ENCODE data around the gene USP54. TPM values are rescaled to one million over a fixed set of nuclear protein-coding genes. Genes with fewer than 3 reads are reported as not detected.

USP54 gene
- total and polyA plus RNA-seq, 9 of the 15 experiments (the other 6 are each of a cell fraction or from before 2014, with no cell fraction given), result 3.8 to 40.1 (median 16.9) TPM

DNA sequence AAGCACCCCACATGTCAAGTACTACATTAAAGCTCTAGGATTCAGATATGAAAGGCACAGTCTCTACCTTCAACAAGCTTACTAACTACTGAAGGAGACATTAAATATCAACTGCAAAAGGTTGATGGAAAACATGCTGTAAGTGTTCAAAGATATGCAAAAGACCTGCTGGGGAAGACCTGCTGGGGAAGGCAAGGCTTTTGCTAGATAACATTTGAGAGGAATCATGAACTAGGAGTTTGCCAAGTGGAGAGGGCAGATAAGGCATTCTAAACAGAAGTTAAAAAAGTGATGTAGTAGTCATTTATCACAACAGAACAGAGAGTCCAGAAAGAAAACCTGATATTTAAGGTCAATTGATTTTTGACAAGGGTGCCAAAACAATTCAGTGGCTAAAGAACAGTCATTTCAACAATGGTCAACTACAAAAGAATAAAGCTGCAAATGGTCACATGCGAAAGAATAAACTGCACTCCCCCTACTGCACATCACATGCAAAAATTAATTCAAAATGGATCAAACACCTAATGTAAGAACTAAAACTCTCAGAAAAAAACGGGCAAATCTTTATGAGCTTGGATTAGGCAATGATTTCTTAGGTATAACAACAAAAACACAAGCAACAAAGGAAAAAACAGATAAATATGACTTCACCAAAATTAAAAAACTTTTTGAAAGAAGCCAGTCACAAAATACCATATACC, 134.8 kb downstream of the USP54 start (continued):
- TF ChIP-seq, protein P1, sequence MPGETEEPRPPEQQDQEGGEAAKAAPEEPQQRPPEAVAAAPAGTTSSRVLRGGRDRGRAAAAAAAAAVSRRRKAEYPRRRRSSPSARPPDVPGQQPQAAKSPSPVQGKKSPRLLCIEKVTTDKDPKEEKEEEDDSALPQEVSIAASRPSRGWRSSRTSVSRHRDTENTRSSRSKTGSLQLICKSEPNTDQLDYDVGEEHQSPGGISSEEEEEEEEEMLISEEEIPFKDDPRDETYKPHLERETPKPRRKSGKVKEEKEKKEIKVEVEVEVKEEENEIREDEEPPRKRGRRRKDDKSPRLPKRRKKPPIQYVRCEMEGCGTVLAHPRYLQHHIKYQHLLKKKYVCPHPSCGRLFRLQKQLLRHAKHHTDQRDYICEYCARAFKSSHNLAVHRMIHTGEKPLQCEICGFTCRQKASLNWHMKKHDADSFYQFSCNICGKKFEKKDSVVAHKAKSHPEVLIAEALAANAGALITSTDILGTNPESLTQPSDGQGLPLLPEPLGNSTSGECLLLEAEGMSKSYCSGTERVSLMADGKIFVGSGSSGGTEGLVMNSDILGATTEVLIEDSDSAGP (CRISPR knock-in tag; IDR thresholded peaks at IDR 0.05), result no peak
- TF ChIP-seq, protein P2, sequence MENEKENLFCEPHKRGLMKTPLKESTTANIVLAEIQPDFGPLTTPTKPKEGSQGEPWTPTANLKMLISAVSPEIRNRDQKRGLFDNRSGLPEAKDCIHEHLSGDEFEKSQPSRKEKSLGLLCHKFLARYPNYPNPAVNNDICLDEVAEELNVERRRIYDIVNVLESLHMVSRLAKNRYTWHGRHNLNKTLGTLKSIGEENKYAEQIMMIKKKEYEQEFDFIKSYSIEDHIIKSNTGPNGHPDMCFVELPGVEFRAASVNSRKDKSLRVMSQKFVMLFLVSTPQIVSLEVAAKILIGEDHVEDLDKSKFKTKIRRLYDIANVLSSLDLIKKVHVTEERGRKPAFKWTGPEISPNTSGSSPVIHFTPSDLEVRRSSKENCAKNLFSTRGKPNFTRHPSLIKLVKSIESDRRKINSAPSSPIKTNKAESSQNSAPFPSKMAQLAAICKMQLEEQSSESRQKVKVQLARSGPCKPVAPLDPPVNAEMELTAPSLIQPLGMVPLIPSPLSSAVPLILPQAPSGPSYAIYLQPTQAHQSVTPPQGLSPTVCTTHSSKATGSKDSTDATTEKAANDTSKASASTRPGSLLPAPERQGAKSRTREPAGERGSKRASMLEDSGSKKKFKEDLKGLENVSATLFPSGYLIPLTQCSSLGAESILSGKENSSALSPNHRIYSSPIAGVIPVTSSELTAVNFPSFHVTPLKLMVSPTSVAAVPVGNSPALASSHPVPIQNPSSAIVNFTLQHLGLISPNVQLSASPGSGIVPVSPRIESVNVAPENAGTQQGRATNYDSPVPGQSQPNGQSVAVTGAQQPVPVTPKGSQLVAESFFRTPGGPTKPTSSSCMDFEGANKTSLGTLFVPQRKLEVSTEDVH (IDR thresholded peaks at IDR 0.05; ENCODE audit: low read depth, partially characterized antibody), result no peak
- TF ChIP-seq ZNF217 (CRISPR knock-in tag; IDR thresholded peaks at IDR 0.05) (no peak), ZNF311 (CRISPR knock-in tag; IDR thresholded peaks at IDR 0.05) (peak; percentile 83; the same call in 1 of the 2 replicates), GTF2F1 (IDR thresholded peaks at IDR 0.05; ENCODE audit: low read depth, low read length) (peak; percentile 35; the same call in 1 of the 2 replicates), SRSF7 (optimal IDR thresholded peaks at IDR 0.05; ENCODE audit: low read depth, low read length) (no peak), ZNF324 (CRISPR knock-in tag; IDR thresholded peaks at IDR 0.05) (0 out of 2 replicates have a peak, but pooled peaks have one; percentile 1), PCBP1 (IDR thresholded peaks at IDR 0.05; ENCODE audit: low read depth, low read length, poor library complexity, severe bottlenecking) (no peak), KHSRP (IDR thresholded peaks at IDR 0.05) (peak; percentile 91), TRIM24 (IDR thresholded peaks at IDR 0.05) (peak; percentile 100), MIER1 (IDR thresholded peaks at IDR 0.05; ENCODE audit: low read depth) (no peak), ILF3 (IDR thresholded peaks at IDR 0.05; ENCODE audit: borderline replicate concordance) (peak; percentile 94; the same call in 1 of the 2 replicates), ZNF75A (CRISPR knock-in tag; IDR thresholded peaks at IDR 0.05) (no peak), SAFB2 (IDR thresholded peaks at IDR 0.05; ENCODE audit: borderline replicate concordance, low read depth, low read length, severe bottlenecking) (no peak), MTF1 (CRISPR knock-in tag; IDR thresholded peaks at IDR 0.05; ENCODE audit: borderline replicate concordance) (no peak), KLF16 (IDR thresholded peaks at IDR 0.05) (peak; percentile 99), KAT2B (IDR thresholded peaks at IDR 0.05; ENCODE audit: low read depth, low read length) (no peak), HDAC6 (IDR thresholded peaks at IDR 0.05; ENCODE audit: low read depth, low read length) (no peak), ZNF41 (CRISPR knock-in tag; conservative IDR thresholded peaks at IDR 0.05) (no peak; the same call in 1 of the 2 replicates)
- TF ChIP-seq, protein P3, sequence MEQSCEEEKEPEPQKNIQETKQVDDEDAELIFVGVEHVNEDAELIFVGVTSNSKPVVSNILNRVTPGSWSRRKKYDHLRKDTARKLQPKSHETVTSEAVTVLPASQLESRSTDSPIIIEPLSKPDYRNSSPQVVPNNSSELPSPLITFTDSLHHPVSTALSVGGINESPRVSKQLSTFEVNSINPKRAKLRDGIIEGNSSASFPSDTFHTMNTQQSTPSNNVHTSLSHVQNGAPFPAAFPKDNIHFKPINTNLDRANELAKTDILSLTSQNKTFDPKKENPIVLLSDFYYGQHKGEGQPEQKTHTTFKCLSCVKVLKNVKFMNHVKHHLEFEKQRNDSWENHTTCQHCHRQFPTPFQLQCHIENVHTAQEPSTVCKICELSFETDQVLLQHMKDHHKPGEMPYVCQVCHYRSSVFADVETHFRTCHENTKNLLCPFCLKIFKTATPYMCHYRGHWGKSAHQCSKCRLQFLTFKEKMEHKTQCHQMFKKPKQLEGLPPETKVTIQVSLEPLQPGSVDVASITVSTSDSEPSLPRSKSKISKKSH (CRISPR knock-in tag; IDR thresholded peaks at IDR 0.05), result no peak
- TF ChIP-seq, protein P4, sequence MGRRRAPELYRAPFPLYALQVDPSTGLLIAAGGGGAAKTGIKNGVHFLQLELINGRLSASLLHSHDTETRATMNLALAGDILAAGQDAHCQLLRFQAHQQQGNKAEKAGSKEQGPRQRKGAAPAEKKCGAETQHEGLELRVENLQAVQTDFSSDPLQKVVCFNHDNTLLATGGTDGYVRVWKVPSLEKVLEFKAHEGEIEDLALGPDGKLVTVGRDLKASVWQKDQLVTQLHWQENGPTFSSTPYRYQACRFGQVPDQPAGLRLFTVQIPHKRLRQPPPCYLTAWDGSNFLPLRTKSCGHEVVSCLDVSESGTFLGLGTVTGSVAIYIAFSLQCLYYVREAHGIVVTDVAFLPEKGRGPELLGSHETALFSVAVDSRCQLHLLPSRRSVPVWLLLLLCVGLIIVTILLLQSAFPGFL (CRISPR knock-in tag; IDR thresholded peaks at IDR 0.05), result no peak
- TF ChIP-seq, protein P5, sequence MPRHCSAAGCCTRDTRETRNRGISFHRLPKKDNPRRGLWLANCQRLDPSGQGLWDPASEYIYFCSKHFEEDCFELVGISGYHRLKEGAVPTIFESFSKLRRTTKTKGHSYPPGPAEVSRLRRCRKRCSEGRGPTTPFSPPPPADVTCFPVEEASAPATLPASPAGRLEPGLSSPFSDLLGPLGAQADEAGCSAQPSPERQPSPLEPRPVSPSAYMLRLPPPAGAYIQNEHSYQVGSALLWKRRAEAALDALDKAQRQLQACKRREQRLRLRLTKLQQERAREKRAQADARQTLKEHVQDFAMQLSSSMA (CRISPR knock-in tag; IDR thresholded peaks at IDR 0.05), result no peak

Data from K562 (cell line).